Fibroblast of lung (primary cell): ENCODE data around the gene ARL9. TPM values are rescaled to one million over a fixed set of nuclear protein-coding genes. Genes with fewer than 3 reads are reported as not detected.

ENCODE experiments used
- DNase-seq, 2 donors: peaks; one replicate each; pipeline versions ENCODE4 v3.0.0 to v3.0.0-alpha.2; 2010; ENCODE audit warnings: low read depth in 2 of 2
- H2AFZ ChIP-seq: 2 replicates; pipeline ENCODE4 v1.5.1; 2012; ENCODE audit warnings: low read length, control low read depth, inconsistent platforms
- H3K27ac ChIP-seq: 2 replicates; pipeline ENCODE4 v1.5.1; 2011; ENCODE audit warnings: low read length, control low read depth; ENCODE audit not compliant: insufficient read depth
- H3K27me3 ChIP-seq: 2 replicates; pipeline ENCODE4 v1.5.1; 2011; ENCODE audit warnings: mild to moderate bottlenecking, low read length; ENCODE audit not compliant: control insufficient read depth, insufficient read depth
- H3K36me3 ChIP-seq: 2 replicates; pipeline ENCODE4 v1.5.1; 2011; ENCODE audit warnings: low read length; ENCODE audit not compliant: control insufficient read depth, insufficient read depth
- H3K4me1 ChIP-seq: 2 replicates; pipeline ENCODE4 v1.5.1; 2011; ENCODE audit warnings: low read length; ENCODE audit not compliant: control insufficient read depth, insufficient read depth; ENCODE audit errors: extremely low read depth
- H3K4me2 ChIP-seq: 2 replicates; pipeline ENCODE4 v1.5.1; 2011; ENCODE audit warnings: low read length, control low read depth; ENCODE audit not compliant: insufficient read depth; ENCODE audit errors: extremely low read depth
- H3K4me3 ChIP-seq, 4 experiments: fragments of 200-600 bp in 1 of 4; sonication (generic) in 1 of 4; replicated peaks in 1 of 4; 2 replicates each; pipeline ENCODE4 v1.5.1; 2011 to 2016; ENCODE audit warnings: low read length in 4 of 4, low read depth in 3 of 4, mild to moderate bottlenecking in 3 of 4, control low read depth in 2 of 4, inconsistent platforms in 1 of 4, mixed read lengths in 1 of 4; ENCODE audit not compliant: insufficient read depth in 1 of 4; ENCODE audit errors: control extremely low read depth in 1 of 4
- H3K79me2 ChIP-seq: 2 replicates; pipeline ENCODE4 v1.5.1; 2012; ENCODE audit warnings: mild to moderate bottlenecking, low read length, inconsistent platforms; ENCODE audit not compliant: control insufficient read depth, insufficient read depth
- H3K9ac ChIP-seq: 2 replicates; pipeline ENCODE4 v1.5.1; 2011; ENCODE audit warnings: mild to moderate bottlenecking, low read length, control low read depth; ENCODE audit not compliant: insufficient read depth
- H3K9me3 ChIP-seq: 2 replicates; pipeline ENCODE4 v1.5.1; 2012; ENCODE audit warnings: low read depth, low read length; ENCODE audit not compliant: control insufficient read depth, insufficient read depth
- H4K20me1 ChIP-seq: 2 replicates; pipeline ENCODE4 v1.5.1; 2011; ENCODE audit warnings: low read length; ENCODE audit not compliant: control insufficient read depth, insufficient read depth; ENCODE audit errors: extremely low read depth
- CTCF ChIP-seq, 2 donors: IDR thresholded peaks in 1 of 2; conservative IDR thresholded peaks in 1 of 2; 1 replicate in 1 of 2; 2 replicates in 1 of 2; pipeline ENCODE4 v1.5.1; 2011 to 2012; ENCODE audit warnings: low read length in 2 of 2, control low read depth in 1 of 2, inconsistent platforms in 1 of 2, low read depth in 1 of 2, mild to moderate bottlenecking in 1 of 2
- EZH2 ChIP-seq: IDR thresholded peaks from 2 replicates; pipeline ENCODE4 v1.5.1; 2012; ENCODE audit warnings: low read length, control low read depth, mild to moderate bottlenecking; ENCODE audit errors: missing control alignments
- polyA plus RNA-seq, 2 donors: library from polyadenylated mRNA; depleted of rRNA in 1 of 2; stranded (reverse) in 1 of 2; unstranded in 1 of 2; fragments of >200 nt; gene quantifications; 2 replicates each; pipeline ENCODE4 v1.2.1, GENCODE V29; 2011 to 2012; ENCODE audit warnings: missing spikeins in 1 of 2
- total RNA-seq: library from RNA; depleted of rRNA; stranded (reverse); fragments of >200 nt; gene quantifications from 2 replicates; pipeline ENCODE4 v1.2.1, GENCODE V29; 2014

ARL9 gene
- total and polyA plus RNA-seq, 2 donors (not counting 1 experiment from before 2014, with no cell fraction given): 0.62 to 0.83 TPM

- Histone ChIP-seq H2AFZ (no peak overlapping the region), H3K79me2 (no peaks in the 10 kb centered on the region), H3K4me3 (no peak overlapping the region), H3K36me3 (no peaks in the 10 kb centered on the region), H3K27me3 (no peaks in the 10 kb centered on the region), H3K9me3 (no peaks in the 10 kb centered on the region), H3K27ac (no peak overlapping the region), H4K20me1 (no peaks in the 10 kb centered on the region), H3K4me1 (no peaks in the 10 kb centered on the region), H3K9ac (no peak overlapping the region), H3K4me2 (no peak overlapping the region)
- no peak for DNase-seq
- TF ChIP-seq CTCF (conservative IDR thresholded peaks at IDR 0.05 in 1 of 2, IDR thresholded peaks at IDR 0.05 in 1 of 2; ENCODE audit: low read depth in 1 of 2, low read length in 2 of 2): no peak
- no peak for TF ChIP-seq EZH2
Measured at GRCh38 chr4:56551516-56551915, 45.9 kb downstream of the ARL9 start.

GRCh38 chr4:56552273-56552672 lies 46.7 kb downstream of the ARL9 start:
- Histone ChIP-seq H3K36me3 (no peaks in the 10 kb centered on the region), H3K4me1 (no peaks in the 10 kb centered on the region), H3K4me2 (no peak overlapping the region), H4K20me1 (no peaks in the 10 kb centered on the region), H3K9me3 (no peaks in the 10 kb centered on the region), H2AFZ (no peak overlapping the region), H3K9ac (no peak overlapping the region), H3K79me2 (no peaks in the 10 kb centered on the region), H3K27ac (no peak overlapping the region), H3K4me3 (no peak overlapping the region), H3K27me3 (no peaks in the 10 kb centered on the region)
- TF ChIP-seq EZH2 (no peak), CTCF (conservative IDR thresholded peaks at IDR 0.05 in 1 of 2, IDR thresholded peaks at IDR 0.05 in 1 of 2; ENCODE audit: low read depth in 1 of 2, low read length in 2 of 2) (no peak)
- DNase-seq: no peak

- peak in 1 of 2 donors; percentile 83 for DNase-seq
- H3K4me3 ChIP-seq: no peak overlapping the region
- no peaks in the 10 kb centered on the region for H4K20me1 ChIP-seq
- H3K79me2 ChIP-seq: no peaks in the 10 kb centered on the region
- no peak overlapping the region for H3K4me2 ChIP-seq
- TF ChIP-seq EZH2 (no peak), CTCF (conservative IDR thresholded peaks at IDR 0.05 in 1 of 2, IDR thresholded peaks at IDR 0.05 in 1 of 2; ENCODE audit: low read depth in 1 of 2, low read length in 2 of 2) (no peak)
- H3K4me1 ChIP-seq: no peaks in the 10 kb centered on the region
- no peaks in the 10 kb centered on the region for H3K36me3 ChIP-seq
- no peak overlapping the region for H3K9ac ChIP-seq
- H2AFZ ChIP-seq: no peak overlapping the region
- H3K9me3 ChIP-seq: no peaks in the 10 kb centered on the region
- no peaks in the 10 kb centered on the region for H3K27me3 ChIP-seq
- H3K27ac ChIP-seq: no peak overlapping the region
Measured at GRCh38 chr4:56570041-56570440, 64.5 kb downstream of the ARL9 start.

Other genes with a start within 250 kb of the ARL9 start
- gene AASDH, start 118.3 kb upstream of the ARL9 start, total RNA-seq: 21.8 and 24.6 TPM in 2 replicates
- 9.0 and 10.0 TPM in 2 replicates for gene AASDH, start 118.3 kb upstream of the ARL9 start, polyA plus RNA-seq
- gene PPAT, start 70.2 kb upstream of the ARL9 start, total RNA-seq: 11.8 and 14.9 TPM in 2 replicates
- 8.6 and 10.8 TPM in 2 replicates for gene PPAT, start 70.2 kb upstream of the ARL9 start, polyA plus RNA-seq
- 18.5 and 24.6 TPM in 2 replicates for gene PAICS, start 69.5 kb upstream of the ARL9 start, total RNA-seq
- 111 and 155 TPM in 2 replicates for gene PAICS, start 69.5 kb upstream of the ARL9 start, polyA plus RNA-seq
- 72.3 and 76.0 TPM in 2 replicates for gene SRP72, start 38.2 kb upstream of the ARL9 start, total RNA-seq
- 181 and 197 TPM in 2 replicates for gene SRP72, start 38.2 kb upstream of the ARL9 start, polyA plus RNA-seq
- gene HOPX, start 175.5 kb downstream of the ARL9 start, total RNA-seq: 3.3 and 11.4 TPM in 2 replicates
- gene HOPX, start 175.5 kb downstream of the ARL9 start, polyA plus RNA-seq: 2.4 and 9.6 TPM in 2 replicates